NCI-H1048 (cell line): Measurements from ENCODE around the gene ATF7IP.
"Not testable (repeated sequence)": the region's sequence is repeated elsewhere in the genome, so short reads cannot be mapped to it uniquely, and the experiment has no call there.

ENCODE experiments used
- DNase-seq: peaks from one replicate; lab custom pipeline; 2025; lab: John Stamatoyannopoulos, UW

Gene ATF7IP

GRCh38 chr12:14379508-14379907, 14.0 kb downstream of the ATF7IP start:
- no peak for DNase-seq

DNA sequence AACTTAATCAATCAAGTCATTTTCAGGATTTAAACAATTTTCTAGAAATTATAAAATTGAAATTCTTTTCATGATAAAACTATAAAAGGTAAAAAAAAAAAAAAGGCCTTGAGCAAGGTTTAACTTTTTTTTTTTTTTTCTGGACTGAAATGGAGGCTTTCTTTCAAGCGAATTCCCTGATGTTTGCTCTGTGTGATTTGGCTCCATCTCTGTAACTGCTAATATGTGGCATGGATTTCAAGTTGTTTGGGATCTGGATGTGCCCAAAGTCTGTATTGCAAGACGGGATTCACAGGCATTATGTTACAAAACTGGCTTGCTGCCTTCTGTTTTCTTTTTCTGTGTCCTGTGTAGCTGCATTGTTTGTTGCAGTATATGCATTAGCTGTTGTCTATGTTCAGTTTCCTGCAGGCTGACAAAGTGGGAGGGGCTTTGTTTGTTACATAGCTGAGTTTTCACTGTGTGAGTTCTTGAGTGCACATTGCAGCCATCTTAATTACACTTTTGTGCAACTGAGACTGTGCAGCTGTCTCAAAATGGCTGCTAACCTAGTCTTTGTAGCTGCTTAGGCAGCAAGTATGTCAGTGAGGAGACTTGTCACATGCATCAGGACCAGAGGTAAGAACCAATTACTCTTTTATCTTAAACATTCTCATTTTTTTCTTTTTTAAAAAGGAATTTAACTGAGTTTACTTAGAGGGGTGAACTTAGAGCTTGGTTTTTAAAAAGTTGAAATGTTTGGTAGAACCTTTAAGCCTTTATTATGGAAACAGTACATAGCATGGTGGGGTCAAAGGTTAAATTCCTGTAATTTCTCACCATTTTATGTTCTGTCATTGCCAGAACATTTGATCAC, 19.5 kb downstream of the ATF7IP start:
- DNase-seq, result peak; percentile 79

GRCh38 chr12:14387219-14387871, 21.9 kb downstream of the ATF7IP start:
- DNase-seq, result no peak

DNA sequence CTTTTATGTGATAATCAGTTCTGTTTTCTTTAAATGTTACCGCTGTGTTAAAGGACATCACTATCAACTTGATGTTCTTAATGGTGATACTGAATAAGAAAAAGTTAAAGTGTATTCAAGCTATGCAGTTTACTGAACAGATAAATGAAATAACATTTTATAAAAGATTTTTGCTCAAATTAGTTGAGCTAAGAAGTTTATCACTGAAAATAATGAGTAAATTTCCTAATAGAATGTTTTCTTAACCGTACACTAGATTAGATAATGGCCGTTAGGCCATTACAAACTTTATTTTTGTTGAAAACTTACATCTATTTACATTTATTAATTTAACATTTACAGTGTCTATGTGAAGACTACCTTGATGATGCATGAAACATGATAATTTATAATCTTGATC, 25.0 kb downstream of the ATF7IP start:
- DNase-seq, result no peak

GRCh38 chr12:14390870-14391530, 25.5 kb downstream of the ATF7IP start:
- no peak for DNase-seq

GRCh38 chr12:14393751-14394150, 28.3 kb downstream of the ATF7IP start:
- DNase-seq, result no peak

DNA sequence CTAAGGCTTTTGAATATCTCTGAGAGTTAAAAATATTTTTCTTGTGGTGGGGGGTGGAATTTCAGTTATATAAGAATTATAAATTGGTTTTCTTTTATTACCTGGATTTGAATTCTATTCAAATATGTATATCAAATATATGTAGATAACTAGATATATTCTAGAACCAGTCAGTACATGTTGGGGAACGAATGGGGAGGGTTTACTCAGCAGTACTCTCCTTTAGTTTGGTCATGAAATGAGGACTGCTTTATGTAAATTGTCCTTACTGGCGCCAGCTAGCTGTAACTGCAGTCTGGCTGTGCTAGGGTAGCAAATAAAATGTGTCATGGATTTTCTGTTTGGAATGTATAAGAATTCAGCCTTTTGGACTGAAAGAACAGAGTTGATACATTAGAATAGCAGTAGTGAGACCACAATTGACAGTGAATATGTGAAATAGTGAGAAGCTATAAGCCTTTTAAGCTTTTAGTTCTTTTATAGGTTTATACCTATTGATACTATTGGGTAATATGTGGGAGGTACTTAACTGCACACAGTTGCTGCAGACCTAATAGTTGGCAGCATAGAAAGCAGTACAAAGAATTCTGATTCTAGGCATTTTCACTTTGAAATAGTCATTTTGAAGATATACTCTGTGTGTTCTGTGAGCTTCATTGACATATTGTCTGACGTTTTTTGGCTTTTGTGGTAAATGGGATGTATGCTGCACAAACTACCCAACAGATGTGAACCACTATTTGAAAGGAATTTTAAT, 29.0 kb downstream of the ATF7IP start:
- DNase-seq, result peak; percentile 78

GRCh38 chr12:14395074-14395778, 29.7 kb downstream of the ATF7IP start:
- DNase-seq, result no peak

DNA sequence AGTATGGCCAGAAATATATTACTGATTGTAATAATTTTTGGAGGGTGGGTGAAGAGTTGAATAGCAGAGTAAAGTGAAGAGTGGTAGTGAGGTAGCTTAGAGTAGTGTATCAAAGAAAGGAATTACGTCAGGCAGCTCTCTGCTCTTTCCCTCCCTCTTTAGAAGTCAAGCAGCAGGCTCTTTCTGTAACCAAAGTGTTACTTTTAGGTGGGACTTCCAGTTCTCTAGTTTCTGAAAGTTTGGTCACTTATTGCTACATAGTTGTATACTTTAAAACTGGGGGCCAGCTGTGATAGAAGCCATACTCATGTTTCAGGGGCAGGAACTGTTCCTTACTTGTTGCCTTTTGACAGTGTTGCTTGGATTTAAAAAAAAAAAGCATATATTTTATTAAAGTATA, 30.6 kb downstream of the ATF7IP start:
- DNase-seq, result no peak

- DNase-seq, result no peak
Measured at GRCh38 chr12:14399871-14400270, 34.4 kb downstream of the ATF7IP start.

DNA sequence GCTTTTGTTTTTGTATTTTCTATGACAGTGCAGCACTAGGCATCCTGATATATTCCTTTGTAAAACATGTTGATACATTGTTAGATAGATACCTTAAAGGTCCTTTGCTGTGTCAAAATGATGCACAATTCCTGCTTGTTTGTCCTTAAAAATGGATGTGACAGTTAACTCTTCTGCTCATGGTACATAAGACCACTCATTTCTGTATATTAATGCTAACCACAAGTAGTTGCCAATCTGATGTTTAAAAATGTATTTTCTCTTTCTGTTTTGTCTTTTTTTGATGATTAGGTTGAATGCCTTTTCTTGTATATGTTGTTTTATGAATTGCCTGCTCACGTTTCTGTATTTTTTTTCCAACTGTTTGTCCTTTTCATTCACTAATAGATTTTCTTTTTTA, 35.1 kb downstream of the ATF7IP start:
- DNase-seq, result no peak

DNA sequence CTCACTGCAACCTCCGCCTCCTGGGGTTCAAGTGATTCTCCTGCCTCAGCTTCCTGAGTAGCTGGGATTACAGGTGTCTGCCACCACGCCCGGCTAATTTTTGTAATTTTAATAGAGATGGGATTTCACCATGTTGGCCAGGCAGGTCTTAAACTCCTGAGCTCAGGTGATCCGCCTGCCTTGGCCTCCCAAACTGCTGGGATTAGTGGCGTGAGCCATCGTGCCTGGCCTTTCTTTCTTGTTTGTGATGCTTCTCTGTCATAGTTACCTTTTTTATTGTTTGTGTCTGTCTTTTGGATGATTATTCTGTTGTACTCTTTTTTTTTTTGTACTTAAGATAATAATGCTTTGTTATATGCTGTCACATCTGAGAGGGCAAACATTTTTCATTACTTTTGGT, 35.8 kb downstream of the ATF7IP start:
- not testable (repeated sequence) for DNase-seq

DNA sequence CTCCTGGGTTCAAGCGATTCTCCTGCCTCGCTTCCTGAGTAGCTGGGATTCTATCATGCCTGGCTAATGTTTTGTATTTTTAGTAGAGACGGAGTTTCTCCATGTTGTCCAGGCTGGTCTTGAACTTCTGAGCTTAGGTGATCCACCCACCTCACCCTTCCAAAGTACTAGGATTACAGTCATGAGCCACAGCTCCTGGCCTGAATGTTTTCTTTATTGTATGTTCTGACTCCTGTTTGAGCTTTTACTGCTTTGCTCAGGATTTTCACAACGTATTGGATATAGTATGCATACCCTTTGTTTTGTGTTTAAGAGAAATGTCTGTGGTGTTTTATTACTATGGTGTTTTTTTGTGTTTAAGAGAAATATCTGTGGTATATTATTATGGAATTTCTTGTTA, 37.2 kb downstream of the ATF7IP start:
- no peak for DNase-seq

DNA sequence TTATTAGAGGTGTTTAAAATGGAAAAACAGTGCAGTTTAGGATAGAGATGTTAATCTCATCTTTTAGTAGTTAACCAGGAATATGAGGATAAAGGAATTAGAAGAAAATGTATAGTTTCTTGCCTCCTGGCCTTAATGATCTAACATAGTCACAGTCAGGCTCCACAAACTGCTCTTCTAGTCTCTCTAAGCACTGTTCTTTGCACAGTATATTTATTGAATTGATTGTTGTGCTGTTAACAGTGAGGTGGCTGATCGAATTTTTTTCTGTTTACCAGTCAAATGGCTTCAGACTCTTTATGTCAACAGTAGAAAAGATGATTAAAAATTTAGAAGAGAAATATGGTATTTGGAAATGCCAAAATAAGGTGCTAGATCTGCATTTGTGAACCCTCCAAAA, 37.8 kb downstream of the ATF7IP start:
- DNase-seq, result no peak

- peak; percentile 63 for DNase-seq
Measured at GRCh38 chr12:14403711-14404196, 38.3 kb downstream of the ATF7IP start.

DNA sequence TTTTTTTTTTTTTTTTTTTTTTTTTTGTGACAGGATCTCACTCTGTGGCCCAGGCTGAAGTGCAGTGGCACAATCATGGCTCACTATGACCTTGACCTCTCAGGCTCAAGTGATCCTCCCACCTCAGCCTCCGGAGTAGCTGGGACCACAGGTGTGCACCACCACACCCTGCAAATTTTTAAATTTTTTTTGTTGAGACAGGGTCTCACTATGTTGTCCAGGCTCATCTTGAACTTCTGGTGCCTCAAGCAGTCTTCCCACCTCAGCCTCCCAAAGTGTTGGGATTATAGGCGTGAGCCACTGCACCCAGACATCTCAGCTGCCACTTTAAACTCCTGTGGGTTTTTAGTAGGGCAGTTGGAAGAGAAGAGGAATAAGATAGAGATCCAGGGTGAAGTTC, 39.9 kb downstream of the ATF7IP start:
- DNase-seq, result not testable (repeated sequence)

DNA sequence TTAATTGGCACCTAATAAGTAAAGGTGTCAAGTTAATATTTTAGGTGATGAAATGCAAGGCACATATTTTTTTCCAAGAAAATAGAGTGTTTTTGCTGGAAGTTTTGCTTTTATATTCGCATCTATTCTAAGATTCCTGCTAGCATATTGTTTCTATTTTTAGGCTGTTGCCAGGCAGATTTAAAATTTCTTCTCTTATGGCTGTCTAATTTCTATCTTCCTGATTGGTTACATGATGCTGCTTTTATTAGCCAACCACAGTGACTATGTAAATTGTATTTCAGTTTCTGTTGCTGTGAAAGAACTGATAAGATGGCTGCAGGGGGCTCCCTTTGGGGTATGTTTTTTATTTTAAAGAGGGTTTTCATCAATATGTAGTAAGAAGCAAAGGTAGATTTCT, 42.7 kb downstream of the ATF7IP start:
- DNase-seq, result peak; percentile 31

DNA sequence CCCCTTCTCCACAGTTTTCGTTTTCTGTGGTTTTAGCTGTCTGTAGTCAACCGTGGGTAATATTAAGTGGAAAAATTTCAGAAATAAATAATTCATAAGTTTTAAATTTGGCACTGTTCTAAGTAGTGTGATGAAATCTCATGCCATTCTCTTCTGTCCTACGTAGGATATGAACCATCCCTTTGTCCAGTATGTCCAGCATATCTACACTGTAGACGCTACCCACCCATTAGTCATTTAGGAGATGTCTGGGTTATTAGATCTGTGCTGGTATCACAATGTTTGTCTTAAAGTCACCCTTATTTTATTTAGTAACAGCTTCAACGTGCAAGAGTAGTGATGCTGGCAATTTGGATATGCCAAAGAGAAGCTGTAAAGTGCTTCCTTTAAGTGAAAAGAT, 44.7 kb downstream of the ATF7IP start:
- DNase-seq, result no peak

DNA sequence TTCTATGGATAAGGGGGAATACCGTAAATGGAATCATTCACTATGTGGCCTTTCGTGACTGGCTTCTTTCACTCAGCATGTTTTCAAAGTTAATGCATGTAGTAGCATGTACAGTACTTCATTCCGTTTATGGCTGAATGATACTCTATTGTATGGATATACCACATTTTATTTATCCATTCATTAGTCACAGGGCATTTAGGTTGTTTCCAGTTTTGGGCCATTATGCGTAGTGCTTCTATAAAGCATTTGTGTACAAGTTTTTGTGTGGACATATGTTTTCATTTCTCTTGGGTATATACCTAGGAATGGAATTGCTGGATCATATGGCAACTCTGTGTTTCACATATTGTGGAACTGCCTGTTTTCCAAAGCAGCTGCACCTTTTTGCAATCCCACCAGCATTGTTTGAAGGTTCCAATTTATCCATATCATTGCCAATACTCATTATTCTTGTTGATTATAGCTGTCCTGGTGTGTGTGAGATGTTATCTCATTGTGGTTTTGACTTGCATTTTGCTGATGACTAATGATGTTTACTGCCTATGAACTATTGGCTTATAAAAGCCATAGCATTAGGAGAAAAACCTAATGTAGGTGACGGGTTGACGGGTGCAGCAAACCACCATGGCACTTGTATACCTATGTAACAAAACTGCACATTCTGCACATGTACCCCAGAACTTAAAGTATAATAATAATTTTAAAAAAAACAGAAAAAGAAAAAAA, 45.5 kb downstream of the ATF7IP start:
- DNase-seq, result no peak

GRCh38 chr12:14416658-14417057, 51.2 kb downstream of the ATF7IP start:
- DNase-seq, result peak; percentile 78

DNA sequence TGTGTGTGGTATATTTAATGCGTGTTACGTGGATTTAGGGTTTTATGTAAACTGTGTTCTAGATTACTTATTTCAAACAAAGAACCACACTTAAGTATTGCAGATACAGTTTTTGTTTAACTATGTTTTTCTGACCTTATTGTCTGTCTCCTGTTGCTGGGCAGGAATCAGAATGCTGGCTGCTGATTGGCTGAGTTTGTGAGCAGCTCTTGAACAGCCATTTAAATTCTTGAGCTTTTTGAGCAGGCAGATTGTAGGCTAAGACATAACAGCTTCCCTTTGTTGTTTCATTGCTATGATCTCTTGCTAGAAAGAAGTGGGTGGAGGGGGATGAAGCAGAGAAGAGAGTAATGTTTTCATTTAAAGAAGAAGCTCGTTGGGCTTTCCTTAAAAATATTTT, 52.2 kb downstream of the ATF7IP start:
- peak; percentile 83 for DNase-seq
